WTC11 (cell line): ENCODE data around the gene GALE. TPM values are rescaled to one million over a fixed set of nuclear protein-coding genes. Genes with fewer than 3 reads are reported as not detected.

Experiments used
- ATAC-seq: fragments of 200-7000 bp; cut with Tn5 transposase; 2 replicates; pipeline ENCODE4 v1.10.0; 2021; ENCODE audit warnings: mild to moderate bottlenecking, moderate library complexity
- CTCF ChIA-PET: fragments of 300-600 bp; sonication (Branson Sonifier 250); formaldehyde crosslinking; loops from one replicate; lab custom pipeline; 2021; ENCODE audit warnings: antibody characterized with exemption; lab: Charles Lee
- POLR2A ChIA-PET: fragments of 350-600 bp; sonication (Branson Sonifier 250); formaldehyde crosslinking; loops from one replicate; lab custom pipeline; 2021; ENCODE audit warnings: antibody characterized with exemption; lab: Charles Lee
- DNase-seq: peaks from one replicate; pipeline ENCODE4 v3.0.0; 2021; ENCODE audit warnings: low spot score
- H3K27ac Mint-ChIP-seq: 2 replicates; pipeline ENCODE4 v1.8.0; 2021; ENCODE audit warnings: mixed read lengths
- H3K27me3 Mint-ChIP-seq: 2 replicates; pipeline ENCODE4 v1.8.0; 2021; ENCODE audit warnings: low read depth, mild to moderate bottlenecking, moderate library complexity, mixed read lengths
- H3K36me3 Mint-ChIP-seq: 2 replicates; pipeline ENCODE4 v1.8.0; 2021; ENCODE audit warnings: mixed read lengths
- H3K4me1 Mint-ChIP-seq: 2 replicates; pipeline ENCODE4 v1.8.0; 2022; ENCODE audit warnings: mixed read lengths
- H3K4me3 Mint-ChIP-seq: 2 replicates; pipeline ENCODE4 v1.8.0; 2021; ENCODE audit warnings: mild to moderate bottlenecking, moderate library complexity, mixed read lengths
- H3K9me3 Mint-ChIP-seq: 2 replicates; pipeline ENCODE4 v1.8.0; 2021; ENCODE audit warnings: mixed read lengths
- ATF2 ChIP-seq: sonication (generic); formaldehyde crosslinking; IDR thresholded peaks from 2 replicates; pipeline ENCODE4 v1.8.1; 2022; ENCODE audit warnings: low read depth, missing genetic modification reagents, borderline replicate concordance
- CBFB ChIP-seq: sonication (generic); formaldehyde crosslinking; IDR thresholded peaks from 2 replicates; pipeline ENCODE4 v1.8.1; 2022; ENCODE audit warnings: mild to moderate bottlenecking, low read depth, missing genetic modification reagents
- CREB1 ChIP-seq: sonication (generic); formaldehyde crosslinking; IDR thresholded peaks from 2 replicates; pipeline ENCODE4 v1.8.0; 2023; ENCODE audit warnings: mild to moderate bottlenecking, missing genetic modification reagents
- CTCF ChIP-seq: fragments of 200-600 bp; IDR thresholded peaks from 2 replicates; pipeline ENCODE4 v1.8.0; 2022; ENCODE audit warnings: antibody characterized with exemption
- E2F5 ChIP-seq: sonication (generic); formaldehyde crosslinking; IDR thresholded peaks from 2 replicates; pipeline ENCODE4 v1.8.1; 2022; ENCODE audit warnings: mild to moderate bottlenecking, moderate library complexity, missing genetic modification reagents
- ERG ChIP-seq: fragments of 250-450 bp; sonication (Bioruptor Pico); IDR thresholded peaks from 2 replicates; pipeline ENCODE4 v1.8.0; 2021; ENCODE audit warnings: mild to moderate bottlenecking
- ETV6 ChIP-seq: sonication (generic); formaldehyde crosslinking; IDR thresholded peaks from 2 replicates; pipeline ENCODE4 v1.8.1; 2022; ENCODE audit warnings: mild to moderate bottlenecking, missing genetic modification reagents
- GRHL2 ChIP-seq: fragments of 250-450 bp; sonication (Bioruptor Pico); IDR thresholded peaks from 2 replicates; pipeline ENCODE4 v1.8.0; 2022; ENCODE audit warnings: mild to moderate bottlenecking, moderate library complexity; ENCODE audit not compliant: insufficient replicate concordance, severe bottlenecking
- IRF2 ChIP-seq: sonication (generic); formaldehyde crosslinking; IDR thresholded peaks from 2 replicates; pipeline ENCODE4 v1.8.0; 2022; ENCODE audit warnings: low read depth, missing genetic modification reagents, borderline replicate concordance
- JAZF1 ChIP-seq: fragments of 250-450 bp; sonication (Bioruptor Pico); IDR thresholded peaks from 2 replicates; pipeline ENCODE4 v1.9.0; 2021; ENCODE audit warnings: moderate library complexity, mild to moderate bottlenecking, inconsistent platforms
- KAT7 ChIP-seq: sonication (generic); formaldehyde crosslinking; IDR thresholded peaks from 2 replicates; pipeline ENCODE4 v1.8.1; 2023; ENCODE audit warnings: missing genetic modification reagents, mild to moderate bottlenecking, borderline replicate concordance
- MAX ChIP-seq: sonication (generic); formaldehyde crosslinking; IDR thresholded peaks from 2 replicates; pipeline ENCODE4 v1.8.0; 2022; ENCODE audit warnings: mild to moderate bottlenecking, missing genetic modification reagents
- NFE2L1 ChIP-seq: sonication (generic); formaldehyde crosslinking; IDR thresholded peaks from 2 replicates; pipeline ENCODE4 v1.8.1; 2023; ENCODE audit warnings: missing genetic modification reagents
- PREB ChIP-seq: sonication (generic); formaldehyde crosslinking; IDR thresholded peaks from 2 replicates; pipeline ENCODE4 v1.8.1; 2022; ENCODE audit warnings: mild to moderate bottlenecking, missing genetic modification reagents, moderate library complexity, borderline replicate concordance
- RORB ChIP-seq: fragments of 250-450 bp; sonication (Bioruptor Pico); IDR thresholded peaks from 2 replicates; pipeline ENCODE4 v1.9.0; 2021; ENCODE audit warnings: mild to moderate bottlenecking
- TEAD1 ChIP-seq: sonication (generic); formaldehyde crosslinking; IDR thresholded peaks from 2 replicates; pipeline ENCODE4 v1.8.0; 2022; ENCODE audit warnings: mild to moderate bottlenecking, missing genetic modification reagents
- TEAD4 ChIP-seq: sonication (generic); formaldehyde crosslinking; IDR thresholded peaks from 2 replicates; pipeline ENCODE4 v1.8.0; 2022; ENCODE audit warnings: mild to moderate bottlenecking, missing genetic modification reagents
- USF1 ChIP-seq: sonication (generic); formaldehyde crosslinking; IDR thresholded peaks from 2 replicates; pipeline ENCODE4 v1.8.0; 2022; ENCODE audit warnings: mild to moderate bottlenecking, missing genetic modification reagents
- ZNF138 ChIP-seq: sonication (generic); formaldehyde crosslinking; conservative IDR thresholded peaks from 2 replicates; pipeline ENCODE4 v1.8.1; 2022; ENCODE audit warnings: mild to moderate bottlenecking, moderate library complexity, missing genetic modification reagents
- ZNF232 ChIP-seq: sonication (generic); formaldehyde crosslinking; IDR thresholded peaks from 2 replicates; pipeline ENCODE4 v1.8.0; 2022; ENCODE audit warnings: mild to moderate bottlenecking, missing genetic modification reagents
- ZNF317 ChIP-seq: sonication (generic); formaldehyde crosslinking; IDR thresholded peaks from 2 replicates; pipeline ENCODE4 v1.8.1; 2023; ENCODE audit warnings: low read depth, mild to moderate bottlenecking, moderate library complexity, missing genetic modification reagents, borderline replicate concordance
- total RNA-seq: library from RNA; stranded (reverse); gene quantifications from 3 replicates; pipeline ENCODE4 v1.2.3, GENCODE V29; 2021

The GALE gene
- total RNA-seq, 1 experiment from 2014 or later, result 30.3 TPM

GRCh38 chr1:23825076-23825761, 24.7 kb upstream of the GALE start, which contains the start of gene HMGCL (continued):
- TF ChIP-seq JAZF1 (CRISPR knock-in tag) (no peak), PREB (0 out of 2 replicates have a peak, but pooled peaks have one; percentile 24), KAT7 (CRISPR knock-in tag) (peak; percentile 70; the same call in 1 of the 2 replicates), TEAD1 (peak; percentile 61; the same call in 1 of the 2 replicates), TEAD4 (CRISPR knock-in tag) (no peak), E2F5 (CRISPR knock-in tag) (peak; percentile 50; the same call in 1 of the 2 replicates), ZNF138 (no peak), USF1 (CRISPR knock-in tag) (peak; percentile 94), MAX (CRISPR knock-in tag) (peak; percentile 73; the same call in 1 of the 2 replicates), ZNF232 (CRISPR knock-in tag) (peak; percentile 62; the same call in 1 of the 2 replicates), CREB1 (CRISPR knock-in tag) (no peak), RORB (CRISPR knock-in tag) (no peak), IRF2 (CRISPR knock-in tag) (no peak), CTCF (no peak)
- TF ChIP-seq, all 79 proteins: peak for 22

- H3K27me3 Mint-ChIP-seq, result no peaks in the 10 kb centered on the region
- peak overlapping the region; percentile 95 for H3K27ac Mint-ChIP-seq
- peak overlapping the region; percentile 97 for H3K4me3 Mint-ChIP-seq
- POLR2A ChIA-PET, result interaction anchor here (1.0 kb wide), 2 partner anchors 14 to 24 kb away, joined by 3 to 6 read pairs; partner anchors contain the start of gene GALE
- H3K9me3 Mint-ChIP-seq, result no peaks in the 10 kb centered on the region
- DNase-seq (no peak), ATAC-seq (peak; percentile 9)
- TF ChIP-seq ZNF317 (CRISPR knock-in tag) (no peak), CBFB (CRISPR knock-in tag) (no peak), CTCF (no peak), ETV6 (CRISPR knock-in tag) (no peak), PREB (no peak), TEAD1 (no peak), ERG (no peak), GRHL2 (CRISPR knock-in tag) (no peak), KAT7 (CRISPR knock-in tag) (no peak), ATF2 (CRISPR knock-in tag) (no peak), NFE2L1 (CRISPR knock-in tag) (no peak)
- no peaks in the 10 kb centered on the region for H3K36me3 Mint-ChIP-seq
- CTCF ChIA-PET, result interaction anchor here (1.5 to 8.1 kb wide), 5 partner anchors 14 to 204 kb away, joined by 6 to 105 read pairs (median 9); no protein-coding TSS in a partner anchor
- peaks cover 8% of the 10 kb centered on the region for H3K4me1 Mint-ChIP-seq
Measured at GRCh38 chr1:23824711-23825075, 24.1 kb upstream of the GALE start.
